ENCODE results near the gene MAP4K5. TPM values are rescaled to one million over a fixed set of nuclear protein-coding genes. Genes with fewer than 3 reads are reported as not detected.

Gene MAP4K5
- total RNA-seq, 1 donor from 2014 or later = 123 TPM

GRCh38 chr14:50425105-50425504 is 107.3 kb downstream of the MAP4K5 start:
- Mint-ChIP-seq H3K4me1 (ENCODE audit: unreplicated experiment) (no peaks in the 10 kb centered on the region), H3K9me3 (ENCODE audit: unreplicated experiment) (no peaks in the 10 kb centered on the region), H3K27me3 (ENCODE audit: unreplicated experiment) (no peaks in the 10 kb centered on the region), H3K4me3 (ENCODE audit: unreplicated experiment) (no peak overlapping the region), H3K27ac (ENCODE audit: unreplicated experiment) (no peak overlapping the region), H3K36me3 (ENCODE audit: unreplicated experiment) (peaks cover 33% of the 10 kb centered on the region)
- no peak for DNase-seq (ENCODE audit: extremely low spot score, unreplicated experiment)
- TF ChIP-seq, protein P1, sequence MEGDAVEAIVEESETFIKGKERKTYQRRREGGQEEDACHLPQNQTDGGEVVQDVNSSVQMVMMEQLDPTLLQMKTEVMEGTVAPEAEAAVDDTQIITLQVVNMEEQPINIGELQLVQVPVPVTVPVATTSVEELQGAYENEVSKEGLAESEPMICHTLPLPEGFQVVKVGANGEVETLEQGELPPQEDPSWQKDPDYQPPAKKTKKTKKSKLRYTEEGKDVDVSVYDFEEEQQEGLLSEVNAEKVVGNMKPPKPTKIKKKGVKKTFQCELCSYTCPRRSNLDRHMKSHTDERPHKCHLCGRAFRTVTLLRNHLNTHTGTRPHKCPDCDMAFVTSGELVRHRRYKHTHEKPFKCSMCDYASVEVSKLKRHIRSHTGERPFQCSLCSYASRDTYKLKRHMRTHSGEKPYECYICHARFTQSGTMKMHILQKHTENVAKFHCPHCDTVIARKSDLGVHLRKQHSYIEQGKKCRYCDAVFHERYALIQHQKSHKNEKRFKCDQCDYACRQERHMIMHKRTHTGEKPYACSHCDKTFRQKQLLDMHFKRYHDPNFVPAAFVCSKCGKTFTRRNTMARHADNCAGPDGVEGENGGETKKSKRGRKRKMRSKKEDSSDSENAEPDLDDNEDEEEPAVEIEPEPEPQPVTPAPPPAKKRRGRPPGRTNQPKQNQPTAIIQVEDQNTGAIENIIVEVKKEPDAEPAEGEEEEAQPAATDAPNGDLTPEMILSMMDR (IDR thresholded peaks at IDR 0.05) = no peak

- H3K27me3 Mint-ChIP-seq (ENCODE audit: unreplicated experiment) = no peaks in the 10 kb centered on the region
- H3K4me3 Mint-ChIP-seq (ENCODE audit: unreplicated experiment) = no peak overlapping the region
- no peaks in the 10 kb centered on the region for H3K4me1 Mint-ChIP-seq (ENCODE audit: unreplicated experiment)
- no peak overlapping the region for H3K27ac Mint-ChIP-seq (ENCODE audit: unreplicated experiment)
- H3K36me3 Mint-ChIP-seq (ENCODE audit: unreplicated experiment) = peaks cover 45% of the 10 kb centered on the region
- no peak for DNase-seq (ENCODE audit: extremely low spot score, unreplicated experiment)
- H3K9me3 Mint-ChIP-seq (ENCODE audit: unreplicated experiment) = no peaks in the 10 kb centered on the region
- TF ChIP-seq, protein P1 (IDR thresholded peaks at IDR 0.05) = no peak
These were observed 108.8 kb downstream of the MAP4K5 start for GRCh38 chr14:50423529-50423928.

- TF ChIP-seq, protein P1 (IDR thresholded peaks at IDR 0.05) = no peak
- no peaks in the 10 kb centered on the region for H3K27me3 Mint-ChIP-seq (ENCODE audit: unreplicated experiment)
- H3K36me3 Mint-ChIP-seq (ENCODE audit: unreplicated experiment) = peaks cover 58% of the 10 kb centered on the region
- H3K27ac Mint-ChIP-seq (ENCODE audit: unreplicated experiment) = no peak overlapping the region
- H3K4me3 Mint-ChIP-seq (ENCODE audit: unreplicated experiment) = no peak overlapping the region
- H3K4me1 Mint-ChIP-seq (ENCODE audit: unreplicated experiment) = no peaks in the 10 kb centered on the region
- no peaks in the 10 kb centered on the region for H3K9me3 Mint-ChIP-seq (ENCODE audit: unreplicated experiment)
- no peak for DNase-seq (ENCODE audit: extremely low spot score, unreplicated experiment)
These were observed 110.9 kb downstream of the MAP4K5 start for GRCh38 chr14:50421499-50421898.

DNA sequence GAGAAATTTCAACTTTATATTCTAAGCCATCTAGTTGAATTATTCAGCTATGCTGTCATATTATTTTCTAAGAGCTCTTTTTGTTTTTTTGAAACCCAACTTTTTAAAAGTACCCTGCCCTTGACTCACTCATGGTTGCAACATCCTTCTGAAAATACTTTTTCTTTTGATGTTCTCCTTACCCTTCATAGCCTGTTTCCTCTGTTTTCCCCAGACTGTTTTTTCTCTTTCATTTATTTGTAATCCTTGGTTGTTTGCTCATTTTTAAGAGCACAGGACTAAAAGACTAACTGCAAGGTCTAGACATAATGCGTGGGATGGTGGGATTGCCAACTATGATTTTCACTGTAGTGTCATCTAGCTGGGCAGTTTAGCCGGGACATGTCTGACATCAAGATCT is 114.5 kb downstream of the MAP4K5 start:
- peaks cover 3% of the 10 kb centered on the region for H3K9me3 Mint-ChIP-seq (ENCODE audit: unreplicated experiment)
- DNase-seq (ENCODE audit: extremely low spot score, unreplicated experiment) = no peak
- no peaks in the 10 kb centered on the region for H3K4me1 Mint-ChIP-seq (ENCODE audit: unreplicated experiment)
- TF ChIP-seq, protein P1 (IDR thresholded peaks at IDR 0.05) = no peak
- H3K27ac Mint-ChIP-seq (ENCODE audit: unreplicated experiment) = no peak overlapping the region
- H3K36me3 Mint-ChIP-seq (ENCODE audit: unreplicated experiment) = peaks cover 67% of the 10 kb centered on the region
- no peaks in the 10 kb centered on the region for H3K27me3 Mint-ChIP-seq (ENCODE audit: unreplicated experiment)
- H3K4me3 Mint-ChIP-seq (ENCODE audit: unreplicated experiment) = no peak overlapping the region

DNA sequence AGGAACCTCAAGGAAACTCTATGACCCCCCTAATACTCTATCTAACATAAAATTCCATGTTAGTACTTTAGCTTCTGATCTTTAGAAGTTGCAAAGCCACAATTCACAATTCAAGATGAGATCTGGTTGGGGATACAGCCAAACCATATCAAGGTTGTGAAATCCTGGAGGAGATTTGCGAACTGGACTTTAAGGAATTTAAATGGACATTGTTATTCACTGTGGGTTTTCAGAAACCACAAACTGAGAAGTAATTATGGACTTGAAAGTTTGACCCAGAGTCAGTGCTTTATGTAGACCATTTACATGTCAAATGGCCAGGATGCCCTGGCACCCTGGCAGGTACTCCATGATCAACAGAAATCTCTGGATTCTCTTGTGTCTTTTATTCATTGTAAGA is 121.4 kb downstream of the MAP4K5 start:
- no peak for DNase-seq (ENCODE audit: extremely low spot score, unreplicated experiment)
- Mint-ChIP-seq H3K4me1 (ENCODE audit: unreplicated experiment) (peaks cover 2% of the 10 kb centered on the region), H3K36me3 (ENCODE audit: unreplicated experiment) (peaks cover 22% of the 10 kb centered on the region), H3K27me3 (ENCODE audit: unreplicated experiment) (no peaks in the 10 kb centered on the region), H3K9me3 (ENCODE audit: unreplicated experiment) (peaks cover 17% of the 10 kb centered on the region), H3K4me3 (ENCODE audit: unreplicated experiment) (no peak overlapping the region), H3K27ac (ENCODE audit: unreplicated experiment) (no peak overlapping the region)
- TF ChIP-seq, protein P1 (IDR thresholded peaks at IDR 0.05) = no peak

All from osteocyte (in vitro differentiated cells).